ENCODE measurements around the gene BTLA.

DNA sequence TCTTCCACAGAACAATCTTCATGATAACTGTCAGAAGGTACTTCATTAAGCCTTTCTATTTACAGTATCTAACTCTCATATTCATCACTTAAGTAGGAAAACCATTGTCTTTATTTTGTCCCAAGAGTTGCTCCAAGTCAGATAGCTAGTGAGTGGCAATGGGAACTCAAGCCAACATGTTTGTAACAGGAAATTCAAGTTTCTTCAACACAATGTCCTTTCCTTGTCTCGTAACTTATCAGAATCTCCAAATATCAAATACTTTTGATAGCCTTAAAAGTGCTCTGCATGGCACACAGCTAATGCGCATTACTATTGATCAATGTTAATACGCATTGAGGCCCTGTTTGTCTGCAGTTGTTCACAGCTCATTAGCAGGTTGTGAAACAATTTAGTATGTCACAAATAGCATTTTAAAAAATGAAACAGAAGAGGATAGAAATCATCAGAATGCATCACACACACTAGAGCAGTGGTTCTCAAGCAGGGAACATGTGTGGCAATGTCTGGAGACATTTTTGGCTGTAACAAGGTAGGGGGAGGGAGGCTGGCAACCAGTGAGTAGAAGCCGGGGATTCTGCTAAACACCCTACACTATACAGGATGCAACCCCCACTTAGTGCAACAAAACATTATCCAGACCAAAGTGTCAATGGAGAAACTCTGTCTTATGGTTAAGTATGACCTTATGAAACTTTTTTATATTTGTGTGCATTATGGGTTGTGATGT lies 27.5 kb downstream of the BTLA start:
- TF ChIP-seq, protein P1, sequence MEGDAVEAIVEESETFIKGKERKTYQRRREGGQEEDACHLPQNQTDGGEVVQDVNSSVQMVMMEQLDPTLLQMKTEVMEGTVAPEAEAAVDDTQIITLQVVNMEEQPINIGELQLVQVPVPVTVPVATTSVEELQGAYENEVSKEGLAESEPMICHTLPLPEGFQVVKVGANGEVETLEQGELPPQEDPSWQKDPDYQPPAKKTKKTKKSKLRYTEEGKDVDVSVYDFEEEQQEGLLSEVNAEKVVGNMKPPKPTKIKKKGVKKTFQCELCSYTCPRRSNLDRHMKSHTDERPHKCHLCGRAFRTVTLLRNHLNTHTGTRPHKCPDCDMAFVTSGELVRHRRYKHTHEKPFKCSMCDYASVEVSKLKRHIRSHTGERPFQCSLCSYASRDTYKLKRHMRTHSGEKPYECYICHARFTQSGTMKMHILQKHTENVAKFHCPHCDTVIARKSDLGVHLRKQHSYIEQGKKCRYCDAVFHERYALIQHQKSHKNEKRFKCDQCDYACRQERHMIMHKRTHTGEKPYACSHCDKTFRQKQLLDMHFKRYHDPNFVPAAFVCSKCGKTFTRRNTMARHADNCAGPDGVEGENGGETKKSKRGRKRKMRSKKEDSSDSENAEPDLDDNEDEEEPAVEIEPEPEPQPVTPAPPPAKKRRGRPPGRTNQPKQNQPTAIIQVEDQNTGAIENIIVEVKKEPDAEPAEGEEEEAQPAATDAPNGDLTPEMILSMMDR (IDR thresholded peaks at IDR 0.05; ENCODE audit: low read depth, low read length): no peak
- TF ChIP-seq EZH2phosphoT487 (IDR thresholded peaks at IDR 0.05; ENCODE audit: low read depth): no peak
